Esophagus muscularis mucosa (tissue), 4 donors: ENCODE measurements around the gene GLIS1. TPM values are rescaled to one million over a fixed set of nuclear protein-coding genes. Genes with fewer than 3 reads are reported as not detected.

ENCODE experiments used
- DNase-seq: peaks from one replicate; pipeline ENCODE4 v3.0.0-alpha.2; 2017; ENCODE audit errors: extremely low spot score
- H3K27ac ChIP-seq, 4 donors: fragments of 200-600 bp; sonication (generic); replicated peaks in 1 of 4; 1 replicate in 3 of 4; 2 replicates in 1 of 4; pipeline ENCODE4 v1.5.1; 2016 to 2019; ENCODE audit warnings: mild to moderate bottlenecking in 1 of 4
- H3K27me3 ChIP-seq, 4 donors: fragments of 200-600 bp; sonication (generic); one replicate each; pipeline versions ENCODE4 v1.5.1 to v1.6.0; 2016 to 2019
- H3K36me3 ChIP-seq, 4 donors: fragments of 200-600 bp; sonication (generic); one replicate each; pipeline ENCODE4 v1.5.1; 2016 to 2019
- H3K4me1 ChIP-seq, 4 donors: fragments of 200-600 bp; sonication (generic); one replicate each; pipeline ENCODE4 v1.5.1; 2016 to 2019
- H3K4me3 ChIP-seq, 4 donors: fragments of 200-600 bp; sonication (generic); 1 replicate in 2 of 4; 2 replicates in 2 of 4; pipeline ENCODE4 v1.5.1; 2016 to 2019; ENCODE audit warnings: mild to moderate bottlenecking in 4 of 4, moderate library complexity in 1 of 4
- H3K9me3 ChIP-seq, 4 donors: fragments of 200-600 bp; sonication (generic); 1 replicate in 3 of 4; 2 replicates in 1 of 4; pipeline ENCODE4 v1.5.1; 2016 to 2019
- CTCF ChIP-seq, 3 experiments: fragments of 200-600 bp in 2 of 3; fragments of 450-650 bp in 1 of 3; sonication (generic) in 2 of 3; IDR thresholded peaks; one replicate each; pipeline ENCODE4 v1.5.1; 2017 to 2019; ENCODE audit warnings: antibody characterized with exemption in 3 of 3, mild to moderate bottlenecking in 2 of 3, moderate library complexity in 1 of 3
- EP300 ChIP-seq: sonication (generic); formaldehyde crosslinking; IDR thresholded peaks from one replicate; pipeline ENCODE4 v1.6.1; 2017; ENCODE audit warnings: antibody characterized with exemption
- POLR2A ChIP-seq: fragments of 450-650 bp; IDR thresholded peaks from one replicate; pipeline ENCODE4 v1.6.1; 2017; ENCODE audit warnings: antibody characterized with exemption, moderate library complexity, mild to moderate bottlenecking, low read depth
- POLR2AphosphoS5 ChIP-seq, 2 donors: sonication (generic); formaldehyde crosslinking; IDR thresholded peaks; one replicate each; pipeline ENCODE4 v1.6.1; 2017; ENCODE audit warnings: antibody characterized with exemption in 2 of 2
- WGBS: methylation state at CpG from one replicate; pipeline ENCODE4 v1.1.5; 2018; 5-methylcytosine and 5-hydroxymethylcytosine counted together
- intact Hi-C: fragments of 100-400 bp; cut with DNase I; formaldehyde crosslinking; loops from one replicate; pipeline ENCODE4 v1.15.1; 2023
- total RNA-seq, 4 donors: library from RNA; depleted of rRNA; stranded (reverse); fragments of >200 nt; gene quantifications; one replicate each; pipeline versions ENCODE4 v1.1.0 to v1.2.1, GENCODE V29; 2016

GLIS1 gene
- total RNA-seq, 4 donors from 2014 or later, result 0.17 to 0.42 TPM; not detected in 2

GRCh38 chr1:53567450-53567849 lies 171.5 kb downstream of the GLIS1 start:
- 74% methylated on average over 3 of the region's 3 CpGs for WGBS
- no peak overlapping the region for H3K27ac ChIP-seq
- no peak overlapping the region for H3K4me3 ChIP-seq
- no peaks in the 10 kb centered on the region for H3K9me3 ChIP-seq
- intact Hi-C loops, result no loop called here
- H3K36me3 ChIP-seq, result no peaks in the 10 kb centered on the region
- H3K4me1 ChIP-seq, result peaks cover 0 to 8% (median 7%) of the 10 kb centered on the region in 4 donors
- DNase-seq, result no peak
- TF ChIP-seq EP300, result no peak
- peaks cover 0 to under 1% (median 0%) of the 10 kb centered on the region in 4 donors for H3K27me3 ChIP-seq

GRCh38 chr1:53563611-53564010 lies 175.4 kb downstream of the GLIS1 start:
- 79% methylated on average over 4 of the region's 4 CpGs for WGBS
- H3K4me3 ChIP-seq, result no peak overlapping the region
- no peaks in the 10 kb centered on the region for H3K4me1 ChIP-seq
- no peak for TF ChIP-seq CTCF (IDR thresholded peaks at IDR 0.05)
- no peak for TF ChIP-seq EP300
- no peak for TF ChIP-seq POLR2A
- no peak for TF ChIP-seq POLR2AphosphoS5 (IDR thresholded peaks at IDR 0.05)
- intact Hi-C loops, result no loop called here
- H3K27me3 ChIP-seq, result peaks cover 0 to 26% (median 0%) of the 10 kb centered on the region in 4 donors
- H3K36me3 ChIP-seq, result no peaks in the 10 kb centered on the region
- no peak for DNase-seq
- no peak overlapping the region for H3K27ac ChIP-seq
- H3K9me3 ChIP-seq, result no peaks in the 10 kb centered on the region

- intact Hi-C loops, result no loop called here
- TF ChIP-seq EP300 (no peak), CTCF (IDR thresholded peaks at IDR 0.05) (no peak), POLR2AphosphoS5 (IDR thresholded peaks at IDR 0.05) (no peak), POLR2A (no peak)
- Histone ChIP-seq H3K27me3 (peaks cover 0 to 26% (median 0%) of the 10 kb centered on the region in 4 donors), H3K4me1 (no peaks in the 10 kb centered on the region), H3K4me3 (no peak overlapping the region), H3K9me3 (no peaks in the 10 kb centered on the region), H3K36me3 (no peaks in the 10 kb centered on the region), H3K27ac (no peak overlapping the region)
- DNase-seq, result no peak
- 86% methylated on average over 3 of the region's 3 CpGs for WGBS
Observed at GRCh38 chr1:53562981-53563379, 176.0 kb downstream of the GLIS1 start.

- H3K27ac ChIP-seq, result no peak overlapping the region
- intact Hi-C loops, result no loop called here
- TF ChIP-seq POLR2A (no peak), EP300 (no peak), CTCF (IDR thresholded peaks at IDR 0.05) (no peak), POLR2AphosphoS5 (IDR thresholded peaks at IDR 0.05) (no peak)
- H3K4me3 ChIP-seq, result no peak overlapping the region
- H3K4me1 ChIP-seq, result no peaks in the 10 kb centered on the region
- DNase-seq, result no peak
- H3K36me3 ChIP-seq, result no peaks in the 10 kb centered on the region
- no peaks in the 10 kb centered on the region for H3K9me3 ChIP-seq
- H3K27me3 ChIP-seq, result peaks cover 0 to 26% (median 0%) of the 10 kb centered on the region in 4 donors
- 70% methylated on average over 14 of the region's 14 CpGs for WGBS
Observed at GRCh38 chr1:53562291-53562980, 176.5 kb downstream of the GLIS1 start.

GRCh38 chr1:53561503-53562105 lies 177.4 kb downstream of the GLIS1 start:
- 89% methylated on average over 10 of the region's 11 CpGs for WGBS
- intact Hi-C loops, result no loop called here
- TF ChIP-seq POLR2AphosphoS5 (IDR thresholded peaks at IDR 0.05), result no peak
- no peak for TF ChIP-seq EP300
- TF ChIP-seq POLR2A, result no peak
- TF ChIP-seq CTCF (IDR thresholded peaks at IDR 0.05), result no peak
- H3K27ac ChIP-seq, result no peak overlapping the region
- peaks cover 0 to 26% (median 0%) of the 10 kb centered on the region in 4 donors for H3K27me3 ChIP-seq
- H3K4me1 ChIP-seq, result no peaks in the 10 kb centered on the region
- H3K36me3 ChIP-seq, result no peaks in the 10 kb centered on the region
- no peaks in the 10 kb centered on the region for H3K9me3 ChIP-seq
- no peak for DNase-seq
- H3K4me3 ChIP-seq, result no peak overlapping the region
